HG03064 (cell line): Measurements from ENCODE around the gene CHST11.
A peak's percentile ranks its signal among the peaks of the same experiment; 100 is the strongest.

Source experiments
- ATAC-seq: cut with Tn5 transposase; IDR thresholded peaks from one replicate; pipeline ENCODE4 v1.9.1; 2021; ENCODE audit warnings: low read depth; ENCODE audit not compliant: unreplicated experiment

The CHST11 gene

GRCh38 chr12:104456417-104456949 lies at the start of gene CHST11:
Gene CHST11 (plus strand): TSS chr12:104456948.
- ATAC-seq: peak; percentile 61

DNA sequence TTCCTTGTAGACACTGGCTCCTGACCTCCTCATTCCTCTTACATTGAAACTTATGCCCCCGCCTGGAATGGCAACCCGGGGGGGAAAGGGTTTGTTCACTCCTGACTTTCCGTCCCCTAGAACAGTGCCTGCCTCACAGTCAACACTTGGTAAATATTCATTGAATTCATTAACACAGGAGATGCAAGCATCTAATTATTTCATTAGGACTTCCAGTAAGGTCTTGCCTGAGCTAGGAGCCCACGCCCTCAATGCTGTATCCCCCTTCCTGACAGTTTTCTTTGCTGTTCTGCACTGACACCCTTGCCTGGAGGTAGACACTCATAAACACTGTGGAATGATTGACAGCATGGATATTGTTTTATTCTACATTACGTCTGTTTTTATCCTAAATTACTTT lies 49.3 kb upstream of the CHST11 start:
- ATAC-seq: no peak

GRCh38 chr12:104407922-104408321 lies 48.8 kb upstream of the CHST11 start:
- ATAC-seq: no peak

- no peak for ATAC-seq
These were observed 46.4 kb upstream of the CHST11 start for GRCh38 chr12:104410326-104410725.

DNA sequence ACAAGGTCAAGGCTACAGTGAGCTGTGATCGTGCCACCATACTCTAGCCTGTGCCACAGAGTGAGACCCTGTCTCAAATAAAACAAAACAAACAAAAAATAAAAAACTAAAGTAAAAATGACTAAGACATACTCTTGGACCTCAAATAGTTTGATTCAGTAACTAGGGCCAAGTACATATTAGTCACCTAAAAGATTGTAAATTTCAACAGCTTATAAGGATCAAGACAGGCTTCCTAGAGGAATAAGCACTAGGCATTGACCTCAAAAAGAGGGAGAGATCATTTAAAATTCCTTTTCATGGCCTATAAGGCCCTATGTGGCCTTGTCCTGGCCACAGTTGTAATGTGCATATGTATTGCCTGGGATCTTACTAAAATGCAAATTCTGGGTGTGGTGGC lies 46.0 kb upstream of the CHST11 start:
- ATAC-seq: no peak

GRCh38 chr12:104411826-104412641 lies 44.7 kb upstream of the CHST11 start:
- ATAC-seq: no peak

GRCh38 chr12:104412681-104413080 lies 44.1 kb upstream of the CHST11 start:
- no peak for ATAC-seq

GRCh38 chr12:104413330-104413729 lies 43.4 kb upstream of the CHST11 start:
- ATAC-seq: no peak

- no peak for ATAC-seq
These were observed 42.0 kb upstream of the CHST11 start for GRCh38 chr12:104414581-104415341.

DNA sequence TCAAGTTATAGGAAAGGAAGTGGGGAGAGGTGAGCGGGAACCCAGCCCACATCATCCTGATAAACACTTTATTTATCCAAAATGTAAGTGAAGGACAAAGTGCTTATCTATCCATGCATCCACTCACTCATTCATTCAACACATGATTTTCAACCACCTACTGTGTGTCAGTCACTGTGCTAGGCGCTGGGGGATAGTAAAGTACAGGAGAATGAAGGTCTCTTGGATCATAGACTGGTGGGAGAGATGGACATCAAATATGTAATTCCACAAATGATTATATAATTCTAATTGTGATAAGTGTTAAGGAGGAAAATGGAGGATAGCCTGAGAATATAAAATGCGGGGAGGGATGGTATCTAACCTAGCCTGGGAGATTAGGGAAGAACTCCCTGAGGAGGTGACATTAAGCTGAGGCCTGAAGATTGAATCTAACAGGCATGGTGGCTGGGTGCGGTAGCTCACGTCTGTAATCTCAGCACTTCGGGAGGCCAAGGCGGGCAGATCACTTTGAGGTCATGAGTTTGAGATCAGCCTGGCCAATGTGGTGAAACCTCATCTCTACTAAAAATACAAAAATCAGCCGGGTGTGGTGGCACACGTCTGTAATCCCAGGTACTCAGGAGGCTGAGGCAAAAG lies 41.3 kb upstream of the CHST11 start:
- ATAC-seq: no peak

- ATAC-seq: no peak
These were observed 40.6 kb upstream of the CHST11 start for GRCh38 chr12:104416136-104416535.

DNA sequence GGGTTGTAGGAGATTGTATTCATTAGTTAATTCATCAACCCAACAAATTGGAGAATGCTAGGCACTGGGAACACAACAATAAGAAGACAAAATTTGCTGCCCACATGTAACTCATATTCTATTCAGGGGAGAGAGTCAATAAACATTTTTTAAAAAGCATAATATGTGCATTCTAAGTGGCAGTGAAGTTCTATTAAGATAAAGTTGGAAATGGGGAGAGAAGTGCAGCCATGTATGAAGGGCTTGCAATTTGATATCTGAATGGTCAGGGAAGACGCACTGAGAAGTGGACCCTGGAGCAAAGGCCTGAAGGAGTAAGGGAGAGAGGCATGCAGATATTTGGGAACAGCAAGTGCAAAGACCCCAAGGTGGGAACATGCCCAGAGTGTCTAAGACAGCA lies 40.2 kb upstream of the CHST11 start:
- no peak for ATAC-seq

GRCh38 chr12:104419717-104420116 lies 37.0 kb upstream of the CHST11 start:
- ATAC-seq: no peak

GRCh38 chr12:104420868-104421267 lies 35.9 kb upstream of the CHST11 start:
- no peak for ATAC-seq

- ATAC-seq: no peak
These were observed 35.4 kb upstream of the CHST11 start for GRCh38 chr12:104421343-104421742.

GRCh38 chr12:104422441-104422840 lies 34.3 kb upstream of the CHST11 start:
- ATAC-seq: no peak

DNA sequence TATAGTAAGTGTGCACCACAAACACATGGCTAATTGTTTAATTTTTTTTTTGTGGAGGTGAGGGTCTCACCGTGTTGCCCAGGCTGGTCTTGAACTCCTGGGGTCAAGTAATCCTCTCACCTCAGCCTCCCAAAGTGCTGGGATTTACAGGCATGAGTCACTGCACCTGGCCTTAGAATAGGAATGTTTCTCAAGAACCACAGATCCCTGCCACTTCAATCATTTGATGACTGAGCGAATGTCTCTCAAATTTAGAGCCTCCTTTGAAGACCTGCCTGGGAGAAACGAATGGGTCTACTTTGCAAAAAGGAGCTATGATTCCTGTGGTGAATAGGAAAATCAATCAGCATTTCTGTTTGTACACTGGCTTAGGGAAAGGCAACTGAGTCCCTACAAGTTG lies 33.5 kb upstream of the CHST11 start:
- ATAC-seq: no peak

- ATAC-seq: no peak
These were observed 32.9 kb upstream of the CHST11 start for GRCh38 chr12:104423809-104424208.

DNA sequence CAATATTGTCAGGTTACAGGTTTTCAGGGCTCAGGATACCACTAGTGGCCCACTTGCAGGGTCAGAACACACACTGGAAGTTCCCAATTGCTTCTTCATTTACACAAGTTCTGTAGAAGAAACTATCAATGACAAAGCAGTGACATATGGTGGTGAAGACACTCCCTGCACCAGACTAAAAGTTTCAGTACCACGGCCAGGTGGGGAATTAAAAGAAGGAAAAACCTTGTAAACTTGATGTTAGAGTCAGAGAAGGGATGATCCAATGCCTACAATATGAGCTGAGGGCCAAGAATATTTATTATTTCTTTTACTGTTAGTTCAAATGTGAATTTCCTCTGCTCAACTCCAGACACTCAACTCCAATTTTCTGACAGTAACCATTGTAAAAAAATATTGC lies 31.8 kb upstream of the CHST11 start:
- no peak for ATAC-seq

- no peak for ATAC-seq
These were observed 31.1 kb upstream of the CHST11 start for GRCh38 chr12:104425614-104426013.

- ATAC-seq: no peak
These were observed 29.7 kb upstream of the CHST11 start for GRCh38 chr12:104426926-104427546.
